SK-N-SH treated with all-trans-retinoic acid at 6 μM for 48 hours (cell line): ENCODE results near the gene NSD1.

Experiments
- ARNTL ChIP-seq: fragments of 450-650 bp; formaldehyde crosslinking; IDR thresholded peaks from 2 replicates; pipeline ENCODE4 v1.5.0; 2020; ENCODE audit warnings: low read depth, mild to moderate bottlenecking, moderate library complexity, borderline replicate concordance
- CREB5 ChIP-seq: fragments of 250-450 bp; sonication (Bioruptor Pico); IDR thresholded peaks from 2 replicates; pipeline ENCODE4 v1.5.1; 2020; ENCODE audit warnings: low read depth, mild to moderate bottlenecking, moderate library complexity
- ISL1 ChIP-seq: fragments of 250-450 bp; sonication (Bioruptor Pico); IDR thresholded peaks from 2 replicates; pipeline ENCODE4 v2.1.2; 2022; ENCODE audit warnings: mild to moderate bottlenecking, moderate library complexity
- PATZ1 ChIP-seq: fragments of 250-450 bp; sonication (Bioruptor Pico); IDR thresholded peaks from 2 replicates; pipeline ENCODE4 v1.8.0; 2020; ENCODE audit warnings: mild to moderate bottlenecking, moderate library complexity, borderline replicate concordance
- PPARA ChIP-seq: fragments of 250-450 bp; sonication (Bioruptor Pico); IDR thresholded peaks from 2 replicates; pipeline ENCODE4 v1.5.0; 2020; ENCODE audit warnings: mild to moderate bottlenecking, borderline replicate concordance
- RARB ChIP-seq: fragments of 250-450 bp; sonication (Bioruptor Pico); IDR thresholded peaks from 2 replicates; pipeline ENCODE4 v1.8.0; 2021; ENCODE audit warnings: mild to moderate bottlenecking, moderate library complexity
- SNAI2 ChIP-seq: fragments of 250-450 bp; sonication (Bioruptor Pico); IDR thresholded peaks from 2 replicates; pipeline ENCODE4 v1.5.0; 2020; ENCODE audit warnings: mild to moderate bottlenecking, moderate library complexity
- TCF4 ChIP-seq: fragments of 250-450 bp; sonication (Bioruptor Pico); IDR thresholded peaks from 2 replicates; pipeline ENCODE4 v1.8.0; 2021; ENCODE audit warnings: mild to moderate bottlenecking, moderate library complexity, borderline replicate concordance
- ZFP3 ChIP-seq: fragments of 250-450 bp; sonication (Bioruptor Pico); IDR thresholded peaks from 2 replicates; pipeline ENCODE4 v1.5.0; 2020; ENCODE audit warnings: mild to moderate bottlenecking, moderate library complexity
- ZFP30 ChIP-seq: fragments of 450-650 bp; formaldehyde crosslinking; IDR thresholded peaks from 2 replicates; pipeline ENCODE4 v1.5.0; 2022; ENCODE audit warnings: mild to moderate bottlenecking, moderate library complexity
- ZNF565 ChIP-seq: fragments of 450-650 bp; formaldehyde crosslinking; conservative IDR thresholded peaks from 2 replicates; pipeline ENCODE4 v1.5.0; 2020; ENCODE audit warnings: low read depth, mild to moderate bottlenecking, moderate library complexity
- ZNF8 ChIP-seq: fragments of 450-650 bp; formaldehyde crosslinking; IDR thresholded peaks from 2 replicates; pipeline ENCODE4 v1.5.0; 2020; ENCODE audit warnings: mild to moderate bottlenecking, moderate library complexity
- TF ChIP-seq, protein P1 (sequence below): fragments of 250-450 bp; sonication (Bioruptor Pico); IDR thresholded peaks from 2 replicates; pipeline ENCODE4 v1.5.1; 2021; ENCODE audit warnings: mild to moderate bottlenecking, moderate library complexity

- TF ChIP-seq PPARA (CRISPR knock-in tag) (no peak), ZFP30 (CRISPR knock-in tag) (no peak), RARB (CRISPR knock-in tag) (no peak), CREB5 (no peak), ZFP3 (CRISPR knock-in tag) (no peak), ARNTL (CRISPR knock-in tag) (no peak), ZNF565 (CRISPR knock-in tag) (no peak), PATZ1 (CRISPR knock-in tag) (no peak), ZNF8 (CRISPR knock-in tag) (no peak), SNAI2 (no peak), TCF4 (no peak), ISL1 (CRISPR knock-in tag) (no peak)
- TF ChIP-seq, protein P1, sequence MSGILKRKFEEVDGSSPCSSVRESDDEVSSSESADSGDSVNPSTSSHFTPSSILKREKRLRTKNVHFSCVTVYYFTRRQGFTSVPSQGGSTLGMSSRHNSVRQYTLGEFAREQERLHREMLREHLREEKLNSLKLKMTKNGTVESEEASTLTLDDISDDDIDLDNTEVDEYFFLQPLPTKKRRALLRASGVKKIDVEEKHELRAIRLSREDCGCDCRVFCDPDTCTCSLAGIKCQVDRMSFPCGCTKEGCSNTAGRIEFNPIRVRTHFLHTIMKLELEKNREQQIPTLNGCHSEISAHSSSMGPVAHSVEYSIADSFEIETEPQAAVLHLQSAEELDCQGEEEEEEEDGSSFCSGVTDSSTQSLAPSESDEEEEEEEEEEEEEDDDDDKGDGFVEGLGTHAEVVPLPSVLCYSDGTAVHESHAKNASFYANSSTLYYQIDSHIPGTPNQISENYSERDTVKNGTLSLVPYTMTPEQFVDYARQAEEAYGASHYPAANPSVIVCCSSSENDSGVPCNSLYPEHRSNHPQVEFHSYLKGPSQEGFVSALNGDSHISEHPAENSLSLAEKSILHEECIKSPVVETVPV = no peak
Measured at GRCh38 chr5:177099422-177100093, 34.0 kb upstream of the NSD1 start.
